GM18870 (cell line): ENCODE measurements around the gene RAET1E.
"Not testable (repeated sequence)": the region's sequence is repeated elsewhere in the genome, so short reads cannot be mapped to it uniquely, and the experiment has no call there.

Experiments
- ATAC-seq: cut with Tn5 transposase; IDR thresholded peaks from one replicate; pipeline ENCODE4 v1.9.1; 2021; ENCODE audit warnings: moderate library complexity; ENCODE audit not compliant: unreplicated experiment

Gene RAET1E

GRCh38 chr6:149897855-149898744 is at the start of gene RAET1E:
Gene RAET1E (minus strand): TSS chr6:149898113. CDS start chr6:149890901, 7,212 bp downstream.
- ATAC-seq: no peak

- ATAC-seq: not testable (repeated sequence)
Observed at GRCh38 chr6:149947533-149947932, 49.6 kb upstream of the RAET1E start.

- ATAC-seq: not testable (repeated sequence)
Observed at GRCh38 chr6:149946631-149947030, 48.7 kb upstream of the RAET1E start.

GRCh38 chr6:149945276-149945675 is 47.4 kb upstream of the RAET1E start:
- not testable (repeated sequence) for ATAC-seq

- not testable (repeated sequence) for ATAC-seq
Observed at GRCh38 chr6:149943321-149943720, 45.4 kb upstream of the RAET1E start.

- no peak for ATAC-seq
Observed at GRCh38 chr6:149942461-149942829, 44.5 kb upstream of the RAET1E start.

GRCh38 chr6:149941583-149942460 is 43.9 kb upstream of the RAET1E start, which contains the start of gene ULBP2:
Gene ULBP2 (plus strand): TSS chr6:149942014. CDS start chr6:149942073, 59 bp downstream.
- ATAC-seq: no peak

- no peak for ATAC-seq
Observed at GRCh38 chr6:149940672-149940982, 42.7 kb upstream of the RAET1E start.

- no peak for ATAC-seq
Observed at GRCh38 chr6:149939909-149940671, 42.2 kb upstream of the RAET1E start.

- no peak for ATAC-seq
Observed at GRCh38 chr6:149939356-149939648, 41.4 kb upstream of the RAET1E start.

GRCh38 chr6:149938571-149939355 is 40.9 kb upstream of the RAET1E start:
- ATAC-seq: peak; percentile 86

GRCh38 chr6:149938013-149938570 is 40.2 kb upstream of the RAET1E start:
- ATAC-seq: not testable (repeated sequence)

GRCh38 chr6:149936743-149937142 is 38.8 kb upstream of the RAET1E start:
- ATAC-seq: no peak

- ATAC-seq: no peak
Observed at GRCh38 chr6:149935668-149936067, 37.8 kb upstream of the RAET1E start.

GRCh38 chr6:149935246-149935645 is 37.3 kb upstream of the RAET1E start:
- no peak for ATAC-seq

GRCh38 chr6:149934249-149935156 is 36.6 kb upstream of the RAET1E start:
- no peak for ATAC-seq

- ATAC-seq: no peak
Observed at GRCh38 chr6:149933461-149933860, 35.5 kb upstream of the RAET1E start.

GRCh38 chr6:149933036-149933435 is 35.1 kb upstream of the RAET1E start:
- no peak for ATAC-seq

- no peak for ATAC-seq
Observed at GRCh38 chr6:149931501-149931900, 33.6 kb upstream of the RAET1E start.
